ENCODE measurements around the gene PLXNA2. TPM values are rescaled to one million over a fixed set of nuclear protein-coding genes. Genes with fewer than 3 reads are reported as not detected.

PLXNA2 gene
- total RNA-seq, 1 donor from 2014 or later: 17.7 TPM

- H3K9ac ChIP-seq (ENCODE audit: low read length): no peak overlapping the region
- Mint-ChIP-seq H3K9me3 (ENCODE audit: unreplicated experiment) (no peaks in the 10 kb centered on the region), H3K4me3 (ENCODE audit: unreplicated experiment) (no peak overlapping the region), H3K4me1 (ENCODE audit: low read depth, unreplicated experiment) (peaks cover 14% of the 10 kb centered on the region), H3K36me3 (ENCODE audit: low read depth, unreplicated experiment) (peaks cover 2% of the 10 kb centered on the region), H3K27me3 (ENCODE audit: low read depth, unreplicated experiment) (peaks cover 26% of the 10 kb centered on the region), H3K27ac (ENCODE audit: unreplicated experiment) (no peak overlapping the region)
- no peaks in the 10 kb centered on the region for H3K27me3 ChIP-seq (ENCODE audit: insufficient read depth, low read length)
- no peaks in the 10 kb centered on the region for H3K9me3 ChIP-seq (ENCODE audit: insufficient read depth, low read depth, low read length)
- H2AFZ ChIP-seq (ENCODE audit: low read depth, low read length): no peak overlapping the region
- no peaks in the 10 kb centered on the region for H3K4me1 ChIP-seq (ENCODE audit: insufficient read depth, low read length)
- H3K27ac ChIP-seq (ENCODE audit: low read depth, low read length): no peak overlapping the region
- H3K79me2 ChIP-seq (ENCODE audit: insufficient read depth, low read length): no peaks in the 10 kb centered on the region
- TF ChIP-seq CTCF (IDR thresholded peaks at IDR 0.05; ENCODE audit: insufficient read depth, low read depth, low read length) (no peak), EZH2 (IDR thresholded peaks at IDR 0.05; ENCODE audit: insufficient read depth, low read length) (no peak)
- H3K36me3 ChIP-seq (ENCODE audit: insufficient read depth, low read length): no peaks in the 10 kb centered on the region
- no peaks in the 10 kb centered on the region for H4K20me1 ChIP-seq (ENCODE audit: insufficient read depth, low read length)
- FAIRE-seq: no peak
- H3K4me2 ChIP-seq (ENCODE audit: low read length): no peak overlapping the region
- peak; percentile 43 for DNase-seq (ENCODE audit: low read depth)
- no peak overlapping the region for H3K4me3 ChIP-seq (ENCODE audit: insufficient read depth, low read depth, low read length)
These were observed 108.8 kb downstream of the PLXNA2 start for GRCh38 chr1:208135354-208135753.

- no peak for FAIRE-seq
- H3K4me1 Mint-ChIP-seq (ENCODE audit: low read depth, unreplicated experiment): peaks cover 14% of the 10 kb centered on the region
- H3K4me3 Mint-ChIP-seq (ENCODE audit: unreplicated experiment): no peak overlapping the region
- H3K79me2 ChIP-seq (ENCODE audit: insufficient read depth, low read length): no peaks in the 10 kb centered on the region
- no peaks in the 10 kb centered on the region for H3K9me3 ChIP-seq (ENCODE audit: insufficient read depth, low read depth, low read length)
- H3K4me2 ChIP-seq (ENCODE audit: low read length): no peak overlapping the region
- H3K27ac Mint-ChIP-seq (ENCODE audit: unreplicated experiment): peak overlapping the region; percentile 67
- H4K20me1 ChIP-seq (ENCODE audit: insufficient read depth, low read length): no peaks in the 10 kb centered on the region
- no peak overlapping the region for H3K4me3 ChIP-seq (ENCODE audit: insufficient read depth, low read depth, low read length)
- H3K9ac ChIP-seq (ENCODE audit: low read length): no peak overlapping the region
- H3K27me3 ChIP-seq (ENCODE audit: insufficient read depth, low read length): no peaks in the 10 kb centered on the region
- peaks cover 25% of the 10 kb centered on the region for H3K27me3 Mint-ChIP-seq (ENCODE audit: low read depth, unreplicated experiment)
- H3K36me3 Mint-ChIP-seq (ENCODE audit: low read depth, unreplicated experiment): peaks cover 2% of the 10 kb centered on the region
- H3K36me3 ChIP-seq (ENCODE audit: insufficient read depth, low read length): no peaks in the 10 kb centered on the region
- H3K27ac ChIP-seq (ENCODE audit: low read depth, low read length): no peak overlapping the region
- DNase-seq (ENCODE audit: low read depth): no peak
- no peaks in the 10 kb centered on the region for H3K4me1 ChIP-seq (ENCODE audit: insufficient read depth, low read length)
- no peak for TF ChIP-seq CTCF (IDR thresholded peaks at IDR 0.05; ENCODE audit: insufficient read depth, low read depth, low read length)
- TF ChIP-seq EZH2 (IDR thresholded peaks at IDR 0.05; ENCODE audit: insufficient read depth, low read length): no peak
- no peaks in the 10 kb centered on the region for H3K9me3 Mint-ChIP-seq (ENCODE audit: unreplicated experiment)
- H2AFZ ChIP-seq (ENCODE audit: low read depth, low read length): no peak overlapping the region
These were observed 109.7 kb downstream of the PLXNA2 start for GRCh38 chr1:208134491-208134890.

GRCh38 chr1:208133355-208133754 is 110.8 kb downstream of the PLXNA2 start:
- Histone ChIP-seq H3K4me2 (ENCODE audit: low read length) (no peak overlapping the region), H3K9me3 (ENCODE audit: insufficient read depth, low read depth, low read length) (no peaks in the 10 kb centered on the region), H3K9ac (ENCODE audit: low read length) (no peak overlapping the region), H3K79me2 (ENCODE audit: insufficient read depth, low read length) (no peaks in the 10 kb centered on the region), H3K4me1 (ENCODE audit: insufficient read depth, low read length) (no peaks in the 10 kb centered on the region), H2AFZ (ENCODE audit: low read depth, low read length) (no peak overlapping the region), H3K27me3 (ENCODE audit: insufficient read depth, low read length) (no peaks in the 10 kb centered on the region), H3K36me3 (ENCODE audit: insufficient read depth, low read length) (no peaks in the 10 kb centered on the region), H3K4me3 (ENCODE audit: insufficient read depth, low read depth, low read length) (no peak overlapping the region), H4K20me1 (ENCODE audit: insufficient read depth, low read length) (no peaks in the 10 kb centered on the region), H3K27ac (ENCODE audit: low read depth, low read length) (no peak overlapping the region)
- no peak overlapping the region for H3K4me3 Mint-ChIP-seq (ENCODE audit: unreplicated experiment)
- peaks cover 2% of the 10 kb centered on the region for H3K36me3 Mint-ChIP-seq (ENCODE audit: low read depth, unreplicated experiment)
- peaks cover 14% of the 10 kb centered on the region for H3K4me1 Mint-ChIP-seq (ENCODE audit: low read depth, unreplicated experiment)
- no peak overlapping the region for H3K27ac Mint-ChIP-seq (ENCODE audit: unreplicated experiment)
- FAIRE-seq: no peak
- DNase-seq (ENCODE audit: low read depth): no peak
- TF ChIP-seq EZH2 (IDR thresholded peaks at IDR 0.05; ENCODE audit: insufficient read depth, low read length): no peak
- TF ChIP-seq CTCF (IDR thresholded peaks at IDR 0.05; ENCODE audit: insufficient read depth, low read depth, low read length): no peak
- peaks cover 27% of the 10 kb centered on the region for H3K27me3 Mint-ChIP-seq (ENCODE audit: low read depth, unreplicated experiment)
- H3K9me3 Mint-ChIP-seq (ENCODE audit: unreplicated experiment): no peaks in the 10 kb centered on the region

All from astrocyte (in vitro differentiated cells and primary cell).